Measurements from ENCODE around the gene RNU4-1.
"Not testable (repeated sequence)": the region's sequence is repeated elsewhere in the genome, so short reads cannot be mapped to it uniquely, and the experiment has no call there.

RNU4-1 gene

GRCh38 chr12:120292661-120293531 is at the start of gene RNU4-1:
TSS of gene RNU4-1 (minus strand) at chr12:120293237.
- peak; percentile 66 for DNase-seq (ENCODE audit: low read depth, low spot score)

- DNase-seq (ENCODE audit: low read depth, low spot score): no peak
Observed at GRCh38 chr12:120342175-120343038, 49.4 kb upstream of the RNU4-1 start.

GRCh38 chr12:120339256-120339655 is 46.2 kb upstream of the RNU4-1 start:
- no peak for DNase-seq (ENCODE audit: low read depth, low spot score)

- no peak for DNase-seq (ENCODE audit: low read depth, low spot score)
Observed at GRCh38 chr12:120337730-120338129, 44.7 kb upstream of the RNU4-1 start.

GRCh38 chr12:120336392-120336791 is 43.4 kb upstream of the RNU4-1 start:
- DNase-seq (ENCODE audit: low read depth, low spot score): not testable (repeated sequence)

GRCh38 chr12:120335447-120335846 is 42.4 kb upstream of the RNU4-1 start:
- not testable (repeated sequence) for DNase-seq (ENCODE audit: low read depth, low spot score)

GRCh38 chr12:120332523-120332922 is 39.5 kb upstream of the RNU4-1 start:
- DNase-seq (ENCODE audit: low read depth, low spot score): no peak

GRCh38 chr12:120332041-120332440 is 39.0 kb upstream of the RNU4-1 start:
- DNase-seq (ENCODE audit: low read depth, low spot score): no peak

- DNase-seq (ENCODE audit: low read depth, low spot score): no peak
Observed at GRCh38 chr12:120331390-120331789, 38.4 kb upstream of the RNU4-1 start.

- no peak for DNase-seq (ENCODE audit: low read depth, low spot score)
Observed at GRCh38 chr12:120328228-120328627, 35.2 kb upstream of the RNU4-1 start.

- no peak for DNase-seq (ENCODE audit: low read depth, low spot score)
Observed at GRCh38 chr12:120327593-120327992, 34.6 kb upstream of the RNU4-1 start, which contains the start of gene PLA2G1B. TSS of gene PLA2G1B (minus strand) at chr12:120327779. CDS start at chr12:120327753, 26 bp downstream.

GRCh38 chr12:120324841-120325417 is 31.9 kb upstream of the RNU4-1 start:
- no peak for DNase-seq (ENCODE audit: low read depth, low spot score)

GRCh38 chr12:120323772-120324171 is 30.7 kb upstream of the RNU4-1 start:
- no peak for DNase-seq (ENCODE audit: low read depth, low spot score)

- DNase-seq (ENCODE audit: low read depth, low spot score): no peak
Observed at GRCh38 chr12:120321382-120322202, 28.6 kb upstream of the RNU4-1 start.

- DNase-seq (ENCODE audit: low read depth, low spot score): peak; percentile 100
Observed at GRCh38 chr12:120317224-120318105, 24.4 kb upstream of the RNU4-1 start.

GRCh38 chr12:120316798-120317223 is 23.8 kb upstream of the RNU4-1 start:
- no peak for DNase-seq (ENCODE audit: low read depth, low spot score)

- DNase-seq (ENCODE audit: low read depth, low spot score): no peak
Observed at GRCh38 chr12:120314220-120314619, 21.2 kb upstream of the RNU4-1 start.

- DNase-seq (ENCODE audit: low read depth, low spot score): peak; percentile 84
Observed at GRCh38 chr12:120301962-120302815, 9.2 kb upstream of the RNU4-1 start, which contains the start of gene SIRT4. TSS of gene SIRT4 (plus strand) at chr12:120302321. CDS start at chr12:120303562, 1,241 bp downstream.

GRCh38 chr12:120292411-120292660 is 701 bp downstream of the RNU4-1 start:
- DNase-seq (ENCODE audit: low read depth, low spot score): no peak
